ENCODE results near the gene CDH4. TPM values are rescaled to one million over a fixed set of nuclear protein-coding genes. Genes with fewer than 3 reads are reported as not detected.

CDH4 gene
- total and polyA plus RNA-seq, 2 of the 4 experiments (the other 2 are of a cell fraction): 1.6 to 3.5 TPM

- in situ Hi-C loops (cut with MboI; ENCODE audit: low sequenced_read_pairs): no loop called here
- Histone ChIP-seq H3K36me3 (ENCODE audit: control insufficient read depth, insufficient read depth, low read length) (no peaks in the 10 kb centered on the region), H4K8ac (ENCODE audit: low read depth in 2 of 2, low read length in 2 of 2) (no peak overlapping the region), H2BK5ac (ENCODE audit: low read depth, low read length, poor library complexity, severe bottlenecking) (no peak overlapping the region), H2BK20ac (ENCODE audit: low read depth, low read length) (no peak overlapping the region), H2AK9ac (replicated peaks; ENCODE audit: low read depth, low read length, poor library complexity) (no peak overlapping the region), H3K4me2 (ENCODE audit: low read depth, low read length) (no peak overlapping the region), H3K14ac (replicated peaks; ENCODE audit: low read depth, low read length) (no peak overlapping the region), H3K23ac (ENCODE audit: low read depth, low read length) (no peak overlapping the region), H4K5ac (ENCODE audit: low read depth, low read length) (no peak overlapping the region), H3K79me1 (ENCODE audit: low read depth in 1 of 2, low read length in 2 of 2) (no peaks in the 10 kb centered on the region), H2BK120ac (ENCODE audit: low read depth, low read length) (no peak overlapping the region), H2AFZ (replicated peaks; ENCODE audit: low read length, poor library complexity) (no peak overlapping the region), H3K27me3 (ENCODE audit: control insufficient read depth, insufficient read depth, low read length) (no peaks in the 10 kb centered on the region), H3K27ac (ENCODE audit: insufficient read depth, low read length) (no peak overlapping the region), H2AK5ac (ENCODE audit: low read depth, low read length) (no peak overlapping the region), H3K9me3 (ENCODE audit: control insufficient read depth, insufficient read depth, low read length) (no peaks in the 10 kb centered on the region; the same call in 1 of the 2 replicates), H3K4me3 (ENCODE audit: insufficient read depth, low read depth, low read length) (no peak overlapping the region), H3K4me1 (ENCODE audit: control insufficient read depth, insufficient read depth, low read length) (no peaks in the 10 kb centered on the region), H2BK15ac (ENCODE audit: low read depth, low read length) (no peak overlapping the region), H3K9me1 (ENCODE audit: insufficient read depth, low read length) (no peaks in the 10 kb centered on the region), H3K9ac (ENCODE audit: low read depth, low read length) (no peak overlapping the region), H3K56ac (ENCODE audit: extremely low read depth, insufficient read depth, low read length) (no peak overlapping the region), H3K4ac (ENCODE audit: low read depth, low read length) (no peak overlapping the region), H3K18ac (ENCODE audit: low read depth, low read length) (no peak overlapping the region), H4K20me1 (ENCODE audit: insufficient read depth, low read length) (no peaks in the 10 kb centered on the region), H4K91ac (ENCODE audit: insufficient read depth, low read depth, low read length) (no peak overlapping the region)
- BruUV-seq (replicated peaks): no TSS peak
- CTCF ChIA-PET: interaction anchor here (0.6 kb wide), 1 partner anchor 82 kb away, joined by 3 read pairs; no protein-coding TSS in a partner anchor
- 81% methylated on average over 14 of the region's 30 CpGs; no CpG with 5 or more reads in 1 of the 2 experiments for WGBS, 2 experiments (ENCODE audit: extremely low coverage in 2 of 2, insufficient read length in 1 of 2)
- POLR2A ChIA-PET (ENCODE audit: unreplicated experiment): no interaction called here
- dilution Hi-C loops (cut with HindIII; ENCODE audit: low sequenced_read_pairs, unreplicated experiment): no loop called here
- DNase-seq: no peak
- TF ChIP-seq BHLHE40 (IDR thresholded peaks at IDR 0.05; ENCODE audit: low read depth, low read length) (no peak), RCOR1 (IDR thresholded peaks at IDR 0.05; ENCODE audit: insufficient replicate concordance, low read length) (no peak), MAZ (IDR thresholded peaks at IDR 0.05; ENCODE audit: borderline replicate concordance, low read depth, low read length) (no peak), SMC3 (IDR thresholded peaks at IDR 0.05; ENCODE audit: low read depth, low read length) (no peak), USF2 (IDR thresholded peaks at IDR 0.05; ENCODE audit: low read depth, low read length) (no peak), CTCF (conservative IDR thresholded peaks at IDR 0.05; ENCODE audit: low read depth, low read length) (no peak), MXI1 (IDR thresholded peaks at IDR 0.05; ENCODE audit: borderline replicate concordance, low read depth, low read length) (no peak), RAD21 (IDR thresholded peaks at IDR 0.05; ENCODE audit: low read length) (no peak), ELK1 (IDR thresholded peaks at IDR 0.05; ENCODE audit: borderline replicate concordance, low read depth, low read length) (no peak), MAFK (IDR thresholded peaks at IDR 0.05; ENCODE audit: low read depth, low read length) (no peak)
- intact Hi-C loops (cut with micrococcal nuclease): no loop called here
- ATAC-seq (ENCODE audit: low read depth): no peak
Measured at GRCh38 chr20:61830241-61830930, 578.3 kb downstream of the CDH4 start.

Measured in IMR-90 (cell line).